Thyroid gland (tissue), 4 donors: ENCODE data around the gene SHC3. TPM values are rescaled to one million over a fixed set of nuclear protein-coding genes. Genes with fewer than 3 reads are reported as not detected.

ENCODE experiments used
- DNase-seq, 2 donors: peaks; one replicate each; pipeline ENCODE4 v3.0.0-alpha.2; 2019
- H3K27ac ChIP-seq, 3 donors: fragments of 200-600 bp; sonication (generic); 1 replicate in 2 of 3; 2 replicates in 1 of 3; pipeline ENCODE4 v1.5.1; 2016 to 2019; ENCODE audit warnings: mild to moderate bottlenecking in 1 of 3, moderate library complexity in 1 of 3
- H3K27me3 ChIP-seq: fragments of 200-600 bp; sonication (generic); one replicate; pipeline ENCODE4 v1.5.1; 2019
- H3K36me3 ChIP-seq, 2 donors: fragments of 200-600 bp; sonication (generic); one replicate each; pipeline ENCODE4 v1.5.1; 2016 to 2019
- H3K4me1 ChIP-seq, 2 donors: fragments of 200-600 bp; sonication (generic); one replicate each; pipeline ENCODE4 v1.5.1; 2017 to 2019
- H3K4me3 ChIP-seq, 3 donors: fragments of 200-600 bp; sonication (generic); replicated peaks in 1 of 3; 1 replicate in 2 of 3; 2 replicates in 1 of 3; pipeline ENCODE4 v1.5.1; 2016; ENCODE audit warnings: mild to moderate bottlenecking in 1 of 3
- H3K9me3 ChIP-seq: fragments of 200-600 bp; sonication (generic); one replicate; pipeline ENCODE4 v1.5.1; 2017
- POLR2A ChIP-seq, 2 donors: fragments of 450-650 bp; IDR thresholded peaks; one replicate each; pipeline ENCODE4 v1.6.1; 2017; ENCODE audit warnings: antibody characterized with exemption in 2 of 2, mild to moderate bottlenecking in 2 of 2, moderate library complexity in 1 of 2
- WGBS, 2 donors: methylation state at CpG; one replicate each; pipeline ENCODE4 v1.1.5; 2017; 5-methylcytosine and 5-hydroxymethylcytosine counted together
- intact Hi-C: fragments of 100-400 bp; cut with DNase I; formaldehyde crosslinking; loops from one replicate; pipeline ENCODE4 v1.15.1; 2023
- total RNA-seq, 4 donors: library from RNA; depleted of rRNA; stranded (reverse); fragments of >200 nt; gene quantifications; one replicate each; pipeline ENCODE4 v1.2.3, GENCODE V29; 2016
- TF ChIP-seq, protein P1 (sequence below), 6 experiments: fragments of 200-600 bp in 3 of 6; fragments of 450-650 bp in 3 of 6; sonication (generic) in 3 of 6; IDR thresholded peaks; one replicate each; pipeline ENCODE4 v1.5.1; 2016 to 2019; ENCODE audit warnings: antibody characterized with exemption in 6 of 6, mild to moderate bottlenecking in 2 of 6, inconsistent platforms in 1 of 6, moderate library complexity in 1 of 6

Gene SHC3
- total RNA-seq, 4 donors from 2014 or later = 0.40 to 5.9 (median 1.2) TPM

DNA sequence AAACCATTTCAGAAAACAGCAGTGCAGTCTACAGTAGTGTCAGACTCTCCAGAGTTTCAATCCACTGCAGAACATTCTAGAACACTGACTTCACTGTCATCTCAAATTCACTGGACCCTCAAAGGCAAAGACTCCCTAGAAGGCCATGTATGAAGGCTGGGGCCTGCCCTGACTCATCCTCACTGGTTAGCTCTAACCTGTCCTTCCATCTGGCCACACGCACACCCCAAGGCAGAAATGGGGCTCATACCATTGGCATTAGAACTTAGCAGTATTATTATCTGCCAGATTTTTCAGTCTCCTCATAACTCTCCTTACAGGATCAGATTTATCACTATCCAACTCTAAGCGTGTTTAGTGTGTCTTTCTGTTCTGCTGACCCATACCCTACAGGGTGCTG, 166.9 kb downstream of the SHC3 start:
- no peak for DNase-seq
- intact Hi-C loops = no loop called here
- H3K27me3 ChIP-seq = no peaks in the 10 kb centered on the region
- no peaks in the 10 kb centered on the region for H3K9me3 ChIP-seq
- TF ChIP-seq, protein P1, sequence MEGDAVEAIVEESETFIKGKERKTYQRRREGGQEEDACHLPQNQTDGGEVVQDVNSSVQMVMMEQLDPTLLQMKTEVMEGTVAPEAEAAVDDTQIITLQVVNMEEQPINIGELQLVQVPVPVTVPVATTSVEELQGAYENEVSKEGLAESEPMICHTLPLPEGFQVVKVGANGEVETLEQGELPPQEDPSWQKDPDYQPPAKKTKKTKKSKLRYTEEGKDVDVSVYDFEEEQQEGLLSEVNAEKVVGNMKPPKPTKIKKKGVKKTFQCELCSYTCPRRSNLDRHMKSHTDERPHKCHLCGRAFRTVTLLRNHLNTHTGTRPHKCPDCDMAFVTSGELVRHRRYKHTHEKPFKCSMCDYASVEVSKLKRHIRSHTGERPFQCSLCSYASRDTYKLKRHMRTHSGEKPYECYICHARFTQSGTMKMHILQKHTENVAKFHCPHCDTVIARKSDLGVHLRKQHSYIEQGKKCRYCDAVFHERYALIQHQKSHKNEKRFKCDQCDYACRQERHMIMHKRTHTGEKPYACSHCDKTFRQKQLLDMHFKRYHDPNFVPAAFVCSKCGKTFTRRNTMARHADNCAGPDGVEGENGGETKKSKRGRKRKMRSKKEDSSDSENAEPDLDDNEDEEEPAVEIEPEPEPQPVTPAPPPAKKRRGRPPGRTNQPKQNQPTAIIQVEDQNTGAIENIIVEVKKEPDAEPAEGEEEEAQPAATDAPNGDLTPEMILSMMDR (IDR thresholded peaks at IDR 0.05) = no peak
- no peak for TF ChIP-seq POLR2A (IDR thresholded peaks at IDR 0.05)
- 95 to 98% methylated on average over 2 of the region's 2 CpGs for WGBS, 2 donors
- H3K4me3 ChIP-seq = no peak overlapping the region
- H3K36me3 ChIP-seq = no peaks in the 10 kb centered on the region
- H3K27ac ChIP-seq = no peak overlapping the region
- no peaks in the 10 kb centered on the region for H3K4me1 ChIP-seq

DNA sequence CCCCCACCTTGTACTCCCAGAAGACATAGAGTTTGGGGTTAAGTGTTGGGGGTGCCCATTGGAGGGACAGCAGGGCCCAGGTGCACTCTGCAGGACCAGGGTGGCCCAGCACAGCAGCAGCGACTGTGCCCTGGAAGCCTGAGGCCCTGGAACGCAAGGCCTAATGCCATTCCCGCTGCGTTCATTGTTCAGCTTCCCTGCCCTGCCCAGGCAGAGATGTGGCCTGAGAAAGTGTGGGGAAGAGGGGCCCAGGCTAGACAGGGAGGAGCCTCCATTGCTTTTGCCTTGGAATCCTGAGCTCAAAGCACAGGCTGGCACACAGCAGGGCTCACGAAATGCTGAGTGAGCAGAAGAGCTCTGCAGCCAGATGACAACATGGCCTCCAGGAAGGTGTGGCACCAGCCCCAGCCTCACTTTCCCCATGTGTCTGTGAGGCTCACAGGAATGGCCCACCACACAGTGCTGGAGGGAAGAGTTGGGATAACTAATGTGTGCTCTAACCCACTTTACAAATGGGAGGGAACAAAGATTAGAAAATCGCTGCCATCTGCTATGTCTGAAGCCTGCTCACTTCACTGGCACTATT, 168.0 kb downstream of the SHC3 start:
- no peak for DNase-seq
- H3K4me3 ChIP-seq = no peak overlapping the region
- WGBS, 2 donors = 40 to 82% methylated on average over 2 to 6 of the region's 6 CpGs
- H3K4me1 ChIP-seq = no peaks in the 10 kb centered on the region
- no peaks in the 10 kb centered on the region for H3K36me3 ChIP-seq
- TF ChIP-seq, protein P1 (IDR thresholded peaks at IDR 0.05) = no peak
- TF ChIP-seq POLR2A (IDR thresholded peaks at IDR 0.05) = no peak
- intact Hi-C loops = no loop called here
- H3K27me3 ChIP-seq = no peaks in the 10 kb centered on the region
- no peaks in the 10 kb centered on the region for H3K9me3 ChIP-seq
- no peak overlapping the region for H3K27ac ChIP-seq

DNA sequence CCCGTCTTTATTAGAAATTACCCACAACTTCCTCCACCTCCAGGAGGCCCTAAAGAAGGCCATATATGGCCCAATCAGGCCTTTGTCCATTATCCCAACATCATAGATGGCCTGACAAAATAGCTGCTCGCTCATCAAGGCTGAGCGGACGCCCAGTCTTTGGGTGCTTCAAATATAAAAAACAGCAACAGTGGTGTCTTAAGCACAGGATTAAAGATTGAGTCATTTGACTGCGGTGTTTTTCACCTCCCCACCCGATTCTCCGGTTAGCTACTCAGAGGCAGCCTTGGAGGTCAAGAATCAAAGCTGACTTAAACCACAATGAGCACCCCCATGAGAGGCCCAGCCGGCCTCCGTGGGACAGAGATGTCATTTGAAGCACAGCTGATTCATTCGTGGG, 168.6 kb downstream of the SHC3 start:
- H3K9me3 ChIP-seq = no peaks in the 10 kb centered on the region
- 80 to 88% methylated on average over 10 of the region's 10 CpGs for WGBS, 2 donors
- H3K27ac ChIP-seq = no peak overlapping the region
- intact Hi-C loops = no loop called here
- H3K4me1 ChIP-seq = no peaks in the 10 kb centered on the region
- TF ChIP-seq POLR2A (IDR thresholded peaks at IDR 0.05) = no peak
- TF ChIP-seq, protein P1 (IDR thresholded peaks at IDR 0.05) = no peak
- H3K27me3 ChIP-seq = no peaks in the 10 kb centered on the region
- DNase-seq = no peak
- H3K36me3 ChIP-seq = no peaks in the 10 kb centered on the region
- no peak overlapping the region for H3K4me3 ChIP-seq

DNA sequence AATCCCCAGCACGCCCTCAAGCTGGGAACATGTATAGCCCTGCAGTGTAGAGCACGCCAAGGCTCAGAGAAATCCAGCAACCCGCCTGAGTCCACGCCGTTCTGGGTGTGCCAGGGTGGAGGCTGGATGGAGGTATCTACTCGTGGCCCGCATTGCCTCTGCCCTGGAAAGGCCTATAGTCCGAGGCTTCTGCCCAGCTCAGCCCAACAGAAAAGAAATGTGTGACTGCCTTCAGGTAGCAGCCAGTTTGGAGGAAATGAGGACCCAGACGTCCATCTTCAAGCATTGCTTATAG, 169.1 kb downstream of the SHC3 start:
- WGBS, 2 donors = 97 to 99% methylated on average over 9 of the region's 9 CpGs
- intact Hi-C loops = no loop called here
- Histone ChIP-seq H3K27ac (no peak overlapping the region), H3K9me3 (no peaks in the 10 kb centered on the region), H3K27me3 (no peaks in the 10 kb centered on the region), H3K4me1 (no peaks in the 10 kb centered on the region), H3K4me3 (no peak overlapping the region), H3K36me3 (no peaks in the 10 kb centered on the region)
- TF ChIP-seq, protein P1 (IDR thresholded peaks at IDR 0.05) = no peak
- no peak for TF ChIP-seq POLR2A (IDR thresholded peaks at IDR 0.05)
- DNase-seq = no peak

DNA sequence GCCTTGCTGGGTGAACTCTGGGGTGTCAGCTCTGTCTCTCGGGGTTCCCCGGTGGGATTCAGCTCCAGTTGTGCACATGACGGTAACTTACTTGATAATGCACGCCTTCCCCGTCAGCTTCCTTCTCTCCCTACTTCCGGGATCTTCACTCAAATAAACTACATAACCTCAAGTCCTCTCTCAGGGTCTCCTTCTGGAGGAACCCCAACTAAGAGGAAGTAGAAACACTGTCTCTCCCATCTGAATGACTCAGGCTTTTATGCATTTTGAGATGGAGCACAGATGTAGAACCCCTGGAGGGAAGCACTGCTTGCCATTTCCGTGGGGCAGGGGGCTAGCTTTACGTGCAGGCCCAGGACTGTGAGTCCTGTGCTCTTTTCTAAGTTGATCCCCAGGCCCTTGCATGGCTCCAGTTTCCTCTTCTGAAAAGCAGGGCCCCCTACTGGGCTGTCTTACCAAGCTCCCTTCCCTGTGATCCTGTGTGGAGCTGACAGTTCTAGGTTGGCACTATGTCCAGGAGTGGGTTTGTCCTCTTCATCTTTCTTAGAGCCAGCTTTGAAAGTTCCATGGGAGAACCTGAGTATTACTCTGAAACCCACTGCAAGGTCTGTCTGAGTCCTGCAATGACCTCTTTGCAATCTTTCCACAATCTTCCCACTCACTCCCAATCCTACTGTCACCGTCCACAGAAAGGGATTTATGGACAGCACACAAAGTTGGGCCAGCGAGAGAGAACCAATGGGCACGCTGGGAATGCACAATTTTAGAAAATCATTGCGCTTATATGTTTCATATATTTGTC, 169.7 kb downstream of the SHC3 start:
- intact Hi-C loops = no loop called here
- Histone ChIP-seq H3K27ac (no peak overlapping the region), H3K9me3 (no peaks in the 10 kb centered on the region), H3K27me3 (no peaks in the 10 kb centered on the region), H3K4me1 (no peaks in the 10 kb centered on the region), H3K36me3 (no peaks in the 10 kb centered on the region), H3K4me3 (no peak overlapping the region)
- TF ChIP-seq, protein P1 (IDR thresholded peaks at IDR 0.05) = no peak
- no peak for TF ChIP-seq POLR2A (IDR thresholded peaks at IDR 0.05)
- no peak for DNase-seq
- 87 to 95% methylated on average over 12 of the region's 12 CpGs for WGBS, 2 donors
